Measurements from ENCODE around the gene C19orf12.

- TF ChIP-seq, protein P1, sequence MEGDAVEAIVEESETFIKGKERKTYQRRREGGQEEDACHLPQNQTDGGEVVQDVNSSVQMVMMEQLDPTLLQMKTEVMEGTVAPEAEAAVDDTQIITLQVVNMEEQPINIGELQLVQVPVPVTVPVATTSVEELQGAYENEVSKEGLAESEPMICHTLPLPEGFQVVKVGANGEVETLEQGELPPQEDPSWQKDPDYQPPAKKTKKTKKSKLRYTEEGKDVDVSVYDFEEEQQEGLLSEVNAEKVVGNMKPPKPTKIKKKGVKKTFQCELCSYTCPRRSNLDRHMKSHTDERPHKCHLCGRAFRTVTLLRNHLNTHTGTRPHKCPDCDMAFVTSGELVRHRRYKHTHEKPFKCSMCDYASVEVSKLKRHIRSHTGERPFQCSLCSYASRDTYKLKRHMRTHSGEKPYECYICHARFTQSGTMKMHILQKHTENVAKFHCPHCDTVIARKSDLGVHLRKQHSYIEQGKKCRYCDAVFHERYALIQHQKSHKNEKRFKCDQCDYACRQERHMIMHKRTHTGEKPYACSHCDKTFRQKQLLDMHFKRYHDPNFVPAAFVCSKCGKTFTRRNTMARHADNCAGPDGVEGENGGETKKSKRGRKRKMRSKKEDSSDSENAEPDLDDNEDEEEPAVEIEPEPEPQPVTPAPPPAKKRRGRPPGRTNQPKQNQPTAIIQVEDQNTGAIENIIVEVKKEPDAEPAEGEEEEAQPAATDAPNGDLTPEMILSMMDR (IDR thresholded peaks at IDR 0.05; ENCODE audit: borderline replicate concordance, extremely low read depth, low read length, poor library complexity, severe bottlenecking): no peak
- no peak for TF ChIP-seq EZH2 (IDR thresholded peaks at IDR 0.05; ENCODE audit: borderline replicate concordance, low read depth, low read length, severe bottlenecking)
Measured at GRCh38 chr19:29753934-29754305, 38.9 kb upstream of the C19orf12 start.

Measured in DND-41 (cell line).